AG09319 (cell line): ENCODE results near the gene ARHGEF3.

Source experiments
- DNase-seq: peaks from one replicate; pipeline ENCODE4 v3.0.0-alpha.2; 2010; ENCODE audit warnings: low read depth; ENCODE audit errors: extremely low read depth
- TF ChIP-seq, protein P1 (sequence below): IDR thresholded peaks from 2 replicates; pipeline ENCODE4 v1.5.1; 2011; ENCODE audit warnings: low read depth, mild to moderate bottlenecking, inconsistent platforms, low read length, moderate library complexity

ARHGEF3 gene

GRCh38 chr3:56778893-56779292, 22.9 kb downstream of the ARHGEF3 start:
- TF ChIP-seq, protein P1, sequence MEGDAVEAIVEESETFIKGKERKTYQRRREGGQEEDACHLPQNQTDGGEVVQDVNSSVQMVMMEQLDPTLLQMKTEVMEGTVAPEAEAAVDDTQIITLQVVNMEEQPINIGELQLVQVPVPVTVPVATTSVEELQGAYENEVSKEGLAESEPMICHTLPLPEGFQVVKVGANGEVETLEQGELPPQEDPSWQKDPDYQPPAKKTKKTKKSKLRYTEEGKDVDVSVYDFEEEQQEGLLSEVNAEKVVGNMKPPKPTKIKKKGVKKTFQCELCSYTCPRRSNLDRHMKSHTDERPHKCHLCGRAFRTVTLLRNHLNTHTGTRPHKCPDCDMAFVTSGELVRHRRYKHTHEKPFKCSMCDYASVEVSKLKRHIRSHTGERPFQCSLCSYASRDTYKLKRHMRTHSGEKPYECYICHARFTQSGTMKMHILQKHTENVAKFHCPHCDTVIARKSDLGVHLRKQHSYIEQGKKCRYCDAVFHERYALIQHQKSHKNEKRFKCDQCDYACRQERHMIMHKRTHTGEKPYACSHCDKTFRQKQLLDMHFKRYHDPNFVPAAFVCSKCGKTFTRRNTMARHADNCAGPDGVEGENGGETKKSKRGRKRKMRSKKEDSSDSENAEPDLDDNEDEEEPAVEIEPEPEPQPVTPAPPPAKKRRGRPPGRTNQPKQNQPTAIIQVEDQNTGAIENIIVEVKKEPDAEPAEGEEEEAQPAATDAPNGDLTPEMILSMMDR = no peak

GRCh38 chr3:56776556-56776950, 25.2 kb downstream of the ARHGEF3 start:
- no peak for DNase-seq
- TF ChIP-seq, protein P1 = no peak

More at GRCh38 chr3:56778893-56779292, 22.9 kb downstream of the ARHGEF3 start:
- DNase-seq = no peak

- DNase-seq = no peak
- TF ChIP-seq, protein P1 = no peak
Observed at GRCh38 chr3:56775838-56776555, 25.8 kb downstream of the ARHGEF3 start.

DNA sequence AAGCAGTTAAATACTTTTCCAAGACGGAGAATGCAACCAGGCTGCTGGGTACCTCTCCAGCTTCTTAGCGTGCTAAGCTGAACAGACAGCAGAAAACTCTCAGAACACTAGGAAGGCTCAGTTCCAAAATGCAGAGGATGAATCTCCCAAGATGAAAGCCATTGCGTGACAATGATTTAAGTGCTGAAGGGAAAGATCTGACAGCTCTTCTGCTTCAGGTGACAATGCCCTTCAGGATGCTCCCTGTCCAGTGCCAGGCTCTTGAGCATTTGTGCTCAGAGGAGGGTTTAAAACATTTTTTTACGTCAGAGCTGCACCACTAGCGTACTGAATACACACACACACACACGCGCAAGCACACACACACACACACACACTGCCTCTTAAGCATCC, 26.3 kb downstream of the ARHGEF3 start:
- TF ChIP-seq, protein P1 = no peak
- DNase-seq = no peak

- DNase-seq = no peak
- TF ChIP-seq, protein P1 = no peak
Observed at GRCh38 chr3:56773986-56774385, 27.8 kb downstream of the ARHGEF3 start.

- TF ChIP-seq, protein P1 = no peak
- no peak for DNase-seq
Observed at GRCh38 chr3:56772952-56773938, 28.5 kb downstream of the ARHGEF3 start.

- no peak for DNase-seq
- TF ChIP-seq, protein P1 = no peak
Observed at GRCh38 chr3:56771376-56771775, 30.4 kb downstream of the ARHGEF3 start.
